Neural progenitor cell (in vitro differentiated cells): ENCODE results near the gene ATP5PD. TPM values are rescaled to one million over a fixed set of nuclear protein-coding genes. Genes with fewer than 3 reads are reported as not detected.

Experiments used
- DNase-seq: peaks from one replicate; pipeline ENCODE4 v3.0.0-alpha.2; 2016; ENCODE audit warnings: low spot score
- H2AFZ ChIP-seq: fragments of 200-600 bp; sonication (generic); replicated peaks from 2 replicates; pipeline ENCODE4 v1.6.1; 2016; ENCODE audit warnings: antibody characterized with exemption
- H3F3A ChIP-seq: fragments of 200-600 bp; sonication (generic); 2 replicates; pipeline ENCODE4 v1.6.1; 2016; ENCODE audit warnings: antibody characterized with exemption, low read depth
- H3K27ac ChIP-seq: fragments of 200-600 bp; sonication (generic); 2 replicates; pipeline ENCODE4 v1.5.1; 2016; ENCODE audit warnings: mild to moderate bottlenecking
- H3K27me3 ChIP-seq: fragments of 200-600 bp; sonication (generic); 2 replicates; pipeline ENCODE4 v1.6.1; 2016; ENCODE audit warnings: mild to moderate bottlenecking, moderate library complexity
- H3K36me3 ChIP-seq: fragments of 200-600 bp; sonication (generic); 2 replicates; pipeline ENCODE4 v1.5.1; 2016
- H3K4me1 ChIP-seq: fragments of 200-600 bp; sonication (generic); 2 replicates; pipeline ENCODE4 v1.6.1; 2016; ENCODE audit warnings: mixed run types
- H3K4me2 ChIP-seq: fragments of 200-600 bp; sonication (generic); 2 replicates; pipeline ENCODE4 v1.6.1; 2016
- H3K4me3 ChIP-seq: fragments of 200-600 bp; sonication (generic); 2 replicates; pipeline ENCODE4 v1.5.1; 2016
- H3K79me2 ChIP-seq: fragments of 200-600 bp; sonication (generic); 2 replicates; pipeline ENCODE4 v1.6.1; 2016; ENCODE audit warnings: low read depth
- H3K9ac ChIP-seq: fragments of 200-600 bp; sonication (generic); 2 replicates; pipeline ENCODE4 v1.6.1; 2016
- H3K9me3 ChIP-seq: fragments of 200-600 bp; sonication (generic); 2 replicates; pipeline ENCODE4 v1.5.1; 2016; ENCODE audit warnings: low read depth
- H4K20me1 ChIP-seq: fragments of 200-600 bp; sonication (generic); 2 replicates; pipeline ENCODE4 v1.6.1; 2016; ENCODE audit warnings: low read depth
- H3K27ac Mint-ChIP-seq: 3 replicates; pipeline ENCODE4 v1.8.0; 2021; ENCODE audit warnings: mixed read lengths
- H3K27me3 Mint-ChIP-seq: 2 replicates; pipeline ENCODE4 v1.8.0; 2022; ENCODE audit warnings: low read depth, mild to moderate bottlenecking, inconsistent platforms, moderate library complexity, mixed read lengths; ENCODE audit not compliant: insufficient read depth
- H3K36me3 Mint-ChIP-seq: 3 replicates; pipeline ENCODE4 v1.8.0; 2021; ENCODE audit warnings: mixed read lengths
- H3K4me1 Mint-ChIP-seq: 3 replicates; pipeline ENCODE4 v1.8.0; 2021; ENCODE audit warnings: mixed read lengths
- H3K4me3 Mint-ChIP-seq: 3 replicates; pipeline ENCODE4 v1.8.0; 2021; ENCODE audit warnings: mild to moderate bottlenecking, moderate library complexity, mixed read lengths
- H3K9me3 Mint-ChIP-seq: 3 replicates; pipeline ENCODE4 v1.8.0; 2020; ENCODE audit warnings: mixed read lengths
- CTCF ChIP-seq: fragments of 200-600 bp; sonication (generic); IDR thresholded peaks from 2 replicates; pipeline ENCODE4 v1.5.1; 2017; ENCODE audit warnings: antibody characterized with exemption, mild to moderate bottlenecking
- EZH2 ChIP-seq: fragments of 200-600 bp; sonication (generic); IDR thresholded peaks from 2 replicates; pipeline ENCODE4 v1.6.1; 2017; ENCODE audit warnings: antibody characterized with exemption, mild to moderate bottlenecking, moderate library complexity
- EZH2phosphoT487 ChIP-seq: fragments of 200-600 bp; sonication (generic); IDR thresholded peaks from 2 replicates; pipeline ENCODE4 v1.6.1; 2017; ENCODE audit warnings: antibody characterized with exemption
- total RNA-seq: library from RNA; depleted of rRNA; stranded (reverse); fragments of >200 nt; gene quantifications from 2 replicates; pipeline ENCODE4 v1.2.3, GENCODE V29; 2015; ENCODE audit warnings: low replicate concordance

The ATP5PD gene
- total RNA-seq, 1 donor from 2014 or later, result 268 TPM

DNA sequence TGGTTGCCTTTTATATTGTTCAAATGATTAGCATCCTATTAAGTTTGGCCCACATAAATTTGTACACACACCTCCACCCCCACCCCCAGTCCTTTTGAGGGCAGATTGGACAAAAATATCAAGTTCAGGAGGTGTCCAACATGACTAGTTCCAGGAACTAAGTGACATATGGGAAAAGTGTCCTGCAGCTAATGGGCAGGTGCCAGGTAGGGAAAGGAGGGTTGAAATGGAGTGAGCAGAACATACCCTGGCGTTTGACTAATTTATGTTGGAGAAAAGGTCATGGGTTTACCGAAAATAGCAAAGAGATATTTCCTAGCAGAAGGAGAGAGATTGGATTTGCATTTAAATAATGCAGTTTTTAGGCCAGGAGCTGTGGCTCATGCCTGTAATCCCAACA is 5.2 kb upstream of the ATP5PD start:
- H3K27ac ChIP-seq, result no peak overlapping the region
- H3K9me3 ChIP-seq, result no peaks in the 10 kb centered on the region
- peaks cover 13% of the 10 kb centered on the region for H3K36me3 ChIP-seq
- H3K4me3 ChIP-seq, result no peak overlapping the region
- TF ChIP-seq EZH2phosphoT487 (no peak), CTCF (no peak), EZH2 (no peak)
- H3F3A ChIP-seq, result no peaks in the 10 kb centered on the region
- Mint-ChIP-seq H3K27ac (no peak overlapping the region), H3K9me3 (no peaks in the 10 kb centered on the region), H3K4me3 (no peak overlapping the region), H3K4me1 (peaks cover 19% of the 10 kb centered on the region), H3K36me3 (peaks cover 26% of the 10 kb centered on the region), H3K27me3 (peaks cover 2% of the 10 kb centered on the region)
- H3K79me2 ChIP-seq, result peaks cover 60% of the 10 kb centered on the region
- DNase-seq, result no peak
- H3K4me2 ChIP-seq, result no peak overlapping the region
- H3K27me3 ChIP-seq, result no peaks in the 10 kb centered on the region
- H3K4me1 ChIP-seq, result peaks cover 9% of the 10 kb centered on the region
- peaks cover 14% of the 10 kb centered on the region for H4K20me1 ChIP-seq
- H2AFZ ChIP-seq, result no peak overlapping the region
- H3K9ac ChIP-seq, result no peak overlapping the region

DNA sequence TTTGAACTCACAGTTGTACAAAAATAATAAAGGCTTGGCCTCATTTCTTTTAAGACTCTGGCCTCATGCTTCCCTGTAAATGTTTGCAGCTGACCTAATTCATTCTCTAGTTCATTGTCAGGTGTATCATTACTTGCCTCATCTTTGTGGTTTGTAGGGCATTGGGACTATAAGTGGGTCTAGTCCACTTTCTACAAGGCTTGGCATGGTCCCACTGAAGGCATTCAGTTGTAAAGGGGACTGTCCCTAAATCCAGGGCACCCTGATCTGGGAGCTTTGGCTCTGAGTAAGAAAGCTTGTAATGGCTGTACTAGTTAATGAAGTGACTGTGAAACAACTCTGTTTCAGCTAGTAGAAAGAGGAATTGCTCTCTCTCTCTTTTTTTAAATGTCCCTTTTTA is 2.9 kb upstream of the ATP5PD start:
- no peak overlapping the region for H3K4me2 ChIP-seq
- Mint-ChIP-seq H3K36me3 (peaks cover 22% of the 10 kb centered on the region), H3K4me1 (peaks cover 33% of the 10 kb centered on the region), H3K4me3 (no peak overlapping the region), H3K9me3 (no peaks in the 10 kb centered on the region), H3K27ac (no peak overlapping the region), H3K27me3 (peaks cover 5% of the 10 kb centered on the region)
- H3K9ac ChIP-seq, result no peak overlapping the region
- no peak overlapping the region for H3K27ac ChIP-seq
- H3F3A ChIP-seq, result peaks cover 8% of the 10 kb centered on the region
- no peaks in the 10 kb centered on the region for H3K27me3 ChIP-seq
- H3K9me3 ChIP-seq, result no peaks in the 10 kb centered on the region
- peaks cover 59% of the 10 kb centered on the region for H3K79me2 ChIP-seq
- peaks cover 15% of the 10 kb centered on the region for H3K4me1 ChIP-seq
- DNase-seq, result no peak
- H3K4me3 ChIP-seq, result no peak overlapping the region
- no peak for TF ChIP-seq CTCF
- no peak overlapping the region for H2AFZ ChIP-seq
- peaks cover 13% of the 10 kb centered on the region for H3K36me3 ChIP-seq
- peaks cover 21% of the 10 kb centered on the region for H4K20me1 ChIP-seq

DNA sequence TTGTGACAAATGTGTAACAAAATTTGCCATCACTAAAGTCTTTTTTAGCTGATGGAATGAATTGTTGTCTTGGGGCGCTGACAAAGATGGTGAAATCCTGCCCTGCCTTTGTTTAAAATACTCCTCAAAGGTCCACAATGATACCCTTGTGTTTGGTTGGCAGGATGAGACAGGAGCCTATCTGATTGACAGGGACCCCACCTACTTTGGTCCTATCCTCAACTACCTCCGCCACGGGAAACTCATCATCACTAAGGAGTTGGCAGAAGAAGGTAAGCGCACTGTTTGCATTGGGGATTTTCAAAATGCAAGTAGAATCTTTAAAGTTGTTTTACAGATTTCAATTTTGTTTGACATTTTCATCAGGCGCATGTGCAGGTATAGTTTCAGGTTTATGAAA is 2.3 kb upstream of the ATP5PD start:
- H3K36me3 ChIP-seq, result peaks cover 13% of the 10 kb centered on the region
- no peak overlapping the region for H3K27ac ChIP-seq
- H3F3A ChIP-seq, result peaks cover 10% of the 10 kb centered on the region
- Mint-ChIP-seq H3K4me1 (peaks cover 36% of the 10 kb centered on the region), H3K4me3 (peak overlapping the region; percentile 99), H3K27me3 (peaks cover 5% of the 10 kb centered on the region), H3K36me3 (peaks cover 21% of the 10 kb centered on the region), H3K9me3 (no peaks in the 10 kb centered on the region), H3K27ac (no peak overlapping the region)
- peak overlapping the region; percentile 95 for H3K4me2 ChIP-seq
- DNase-seq, result no peak
- H3K4me3 ChIP-seq, result peak overlapping the region; percentile 99
- no peaks in the 10 kb centered on the region for H3K27me3 ChIP-seq
- peaks cover 62% of the 10 kb centered on the region for H3K79me2 ChIP-seq
- H2AFZ ChIP-seq, result no peak overlapping the region
- peaks cover 15% of the 10 kb centered on the region for H3K4me1 ChIP-seq
- H3K9me3 ChIP-seq, result no peaks in the 10 kb centered on the region
- no peak overlapping the region for H3K9ac ChIP-seq
- TF ChIP-seq EZH2phosphoT487 (no peak), EZH2 (no peak), CTCF (no peak)
- peaks cover 21% of the 10 kb centered on the region for H4K20me1 ChIP-seq
